Activated CD4-positive, CD25-positive, alpha-beta regulatory T cell treated with anti-CD3 and anti-CD28 coated beads, Interleukin-2, amount 50 U/mL, for 16 hours (primary cell): ENCODE data around the gene ENOX2.
"Not testable (repeated sequence)": the region's sequence is repeated elsewhere in the genome, so short reads cannot be mapped to it uniquely, and the experiment has no call there.

Experiments
- DNase-seq: peaks from one replicate; pipeline ENCODE4 v3.0.0-alpha.2; 2020; ENCODE audit warnings: low read depth, low spot score

The ENOX2 gene

DNA sequence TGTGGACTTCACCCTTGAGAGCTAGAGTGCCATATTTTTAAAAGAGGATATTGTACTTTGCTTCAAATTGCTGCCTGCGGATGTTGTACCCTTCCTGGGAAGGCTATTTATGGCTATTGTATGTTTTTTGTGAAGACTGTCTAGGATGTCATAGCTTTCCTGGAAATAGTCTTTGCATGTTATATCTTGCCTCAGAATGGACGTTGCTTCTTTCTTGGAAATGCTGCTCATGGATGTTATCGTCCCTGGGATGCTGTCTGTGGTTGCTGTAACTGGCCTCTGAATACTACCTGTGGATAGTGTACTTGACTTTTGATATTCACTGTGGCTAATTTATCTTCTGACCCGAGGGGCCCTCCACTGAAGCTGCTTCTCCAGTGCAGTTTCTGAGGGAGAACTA, 146.8 kb downstream of the ENOX2 start:
- no peak for DNase-seq

DNA sequence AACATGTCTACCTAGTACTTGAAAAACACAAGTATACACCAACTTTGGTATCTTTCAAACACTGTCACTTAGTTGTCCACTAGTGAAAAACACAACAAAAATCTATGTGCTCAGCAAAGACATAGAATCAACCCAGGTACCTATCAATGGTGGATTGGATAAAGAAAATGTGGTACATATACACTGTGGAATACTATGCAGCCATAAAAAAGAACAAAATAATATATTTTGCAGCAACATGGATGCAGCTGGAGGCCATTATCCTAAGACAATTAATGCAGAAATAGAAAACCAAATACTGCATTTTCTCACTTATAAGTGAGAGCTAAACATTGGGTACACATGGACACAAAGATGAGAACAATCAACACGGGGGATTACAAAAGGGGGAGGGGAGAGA, 148.7 kb downstream of the ENOX2 start:
- DNase-seq, result no peak

DNA sequence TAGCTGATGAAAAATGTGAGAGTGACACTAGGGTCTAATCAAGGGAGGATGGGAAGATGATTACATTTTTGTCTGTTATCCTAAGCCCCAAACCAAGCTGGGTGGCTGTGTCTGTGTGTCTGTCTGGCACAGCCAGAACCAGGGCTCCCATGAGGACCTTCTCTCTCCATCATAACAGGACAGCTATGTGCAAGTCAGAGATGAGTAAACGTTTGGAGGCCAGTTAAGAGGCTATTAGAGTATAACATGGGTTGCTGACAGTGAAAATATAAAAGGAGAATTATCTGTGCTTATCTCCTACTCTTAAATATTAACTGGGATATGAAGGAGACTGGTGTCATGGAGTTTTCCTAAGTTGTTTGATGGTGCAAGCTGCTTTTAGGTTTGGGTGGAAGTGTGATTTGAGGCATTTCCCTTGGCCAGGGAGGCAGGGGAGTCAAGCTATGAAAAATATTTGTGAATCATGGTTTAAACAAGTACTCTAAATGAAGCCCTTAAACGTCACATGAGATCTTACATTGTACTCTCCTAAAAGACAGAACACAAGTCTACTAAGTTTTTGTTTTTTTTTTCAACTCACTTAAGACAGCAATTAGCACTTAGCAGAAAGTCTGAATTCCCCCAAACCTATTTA, 156.2 kb downstream of the ENOX2 start:
- DNase-seq, result no peak

DNA sequence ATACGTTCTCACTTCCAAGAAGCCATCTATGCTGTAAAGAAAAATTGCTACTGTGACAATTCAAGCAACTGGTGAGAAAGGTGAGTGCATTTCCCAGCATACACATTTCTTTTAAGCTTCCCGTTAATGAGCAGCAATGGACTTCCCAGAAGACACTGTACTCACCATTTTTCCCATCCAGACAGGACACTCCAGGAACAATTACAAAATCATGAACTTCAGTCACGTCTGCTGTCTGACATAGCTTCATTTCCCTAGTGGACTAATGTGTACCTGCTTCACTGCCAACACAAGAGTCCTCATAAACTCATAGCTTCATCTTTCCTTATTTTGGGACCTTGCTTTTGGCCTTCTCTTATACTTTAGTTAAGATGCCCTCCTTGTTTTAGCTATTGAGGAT, 156.9 kb downstream of the ENOX2 start:
- no peak for DNase-seq

DNA sequence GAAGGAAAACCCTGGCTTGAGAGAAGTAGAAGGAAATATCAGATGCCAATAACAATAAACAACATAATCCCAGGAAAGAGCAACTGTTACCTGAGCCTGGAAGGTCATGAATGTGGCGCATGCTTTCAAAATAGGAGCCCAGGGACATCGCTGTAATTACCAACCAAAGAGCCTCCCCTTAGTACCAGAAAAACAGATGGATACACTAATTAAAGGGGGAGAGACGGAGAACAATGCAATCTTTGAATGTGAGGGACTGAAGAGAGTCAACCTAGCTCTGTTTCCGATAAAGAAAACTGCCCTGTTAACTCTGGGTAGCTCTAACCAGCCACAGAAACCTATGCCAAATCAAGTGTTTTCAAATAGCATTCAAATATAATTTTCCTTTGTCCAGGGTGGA, 161.4 kb downstream of the ENOX2 start:
- DNase-seq, result no peak

DNA sequence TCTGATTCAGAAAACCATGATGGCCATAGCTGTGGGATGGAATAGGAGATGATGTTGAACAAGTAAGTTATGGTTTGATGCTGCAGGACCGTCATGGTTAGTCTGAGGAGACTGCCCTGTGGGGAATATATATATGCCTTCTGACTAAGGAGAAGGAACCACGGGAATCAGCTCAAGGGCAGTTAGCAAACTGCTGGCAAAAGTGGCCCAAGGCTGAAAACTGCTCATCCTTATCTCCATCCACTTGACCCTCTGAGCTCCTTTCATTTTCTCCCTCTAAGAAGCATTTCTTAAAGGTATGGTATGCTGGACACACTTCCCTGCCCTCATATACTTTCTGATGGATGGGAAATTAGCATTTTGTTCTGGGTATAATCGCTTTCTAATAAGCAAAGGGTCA, 161.9 kb downstream of the ENOX2 start:
- no peak for DNase-seq

DNA sequence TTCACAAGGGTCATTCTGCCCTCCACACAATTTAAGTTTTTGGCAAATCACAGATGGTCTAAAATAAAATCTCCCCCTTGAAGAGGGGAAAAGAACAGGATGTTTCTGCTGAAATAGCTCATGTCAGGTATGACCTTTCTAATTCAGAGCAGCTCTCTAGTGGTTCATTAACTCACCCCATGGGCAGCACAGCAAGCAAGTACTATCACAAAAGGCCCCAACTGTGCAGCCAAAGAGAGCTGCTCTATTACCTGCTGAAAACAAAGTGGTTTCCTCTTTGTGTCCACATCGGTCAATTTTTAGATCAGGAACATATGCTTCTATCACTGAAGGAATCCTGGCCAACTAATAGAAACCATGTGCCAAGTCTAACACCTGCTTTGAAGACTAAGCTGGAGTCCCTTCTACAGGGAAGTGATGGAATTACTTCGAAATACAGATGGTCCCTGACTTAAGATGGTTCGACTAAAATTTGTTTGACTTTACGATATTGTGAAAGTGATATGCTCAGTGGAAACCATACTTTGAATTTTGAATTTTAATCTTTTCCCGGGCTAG, 164.3 kb downstream of the ENOX2 start:
- no peak for DNase-seq

DNA sequence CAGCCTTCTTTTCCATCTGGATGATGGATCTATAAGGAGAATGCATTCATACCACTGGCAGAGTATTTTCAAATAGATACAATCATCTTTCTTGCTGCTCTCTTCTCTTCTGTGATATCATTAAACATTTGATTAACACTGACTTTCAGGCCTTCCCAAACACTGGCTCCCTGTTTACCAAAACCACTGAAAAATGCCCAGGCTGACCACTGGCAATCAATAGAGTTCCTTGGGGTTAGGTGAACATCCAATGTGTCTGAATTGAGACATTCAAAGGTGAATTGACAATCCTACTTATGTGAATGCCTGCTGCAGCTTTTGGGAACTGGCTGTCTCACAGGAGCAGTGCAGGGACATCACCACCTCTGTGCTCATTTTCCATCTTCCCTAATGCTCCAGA, 168.3 kb downstream of the ENOX2 start:
- no peak for DNase-seq

DNA sequence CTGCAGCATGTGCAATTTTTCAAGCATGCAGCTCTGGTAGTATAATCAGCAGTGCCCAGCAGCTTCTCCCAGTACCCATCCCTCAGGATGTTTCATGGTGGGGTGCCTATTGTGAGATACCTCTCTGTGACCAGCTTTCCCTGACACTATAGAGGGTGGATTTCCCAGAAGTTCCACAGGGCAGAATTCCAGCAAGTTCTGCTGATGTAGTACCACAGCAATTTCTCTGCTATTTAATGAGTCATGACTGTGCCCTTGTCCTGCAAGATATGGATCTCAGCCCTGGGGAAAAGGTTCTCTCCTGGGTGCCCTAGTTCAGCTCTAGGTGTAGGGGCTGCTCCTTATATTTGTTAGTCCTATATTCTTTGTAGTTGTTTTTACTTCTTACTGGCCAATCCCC, 174.8 kb downstream of the ENOX2 start:
- no peak for DNase-seq

DNA sequence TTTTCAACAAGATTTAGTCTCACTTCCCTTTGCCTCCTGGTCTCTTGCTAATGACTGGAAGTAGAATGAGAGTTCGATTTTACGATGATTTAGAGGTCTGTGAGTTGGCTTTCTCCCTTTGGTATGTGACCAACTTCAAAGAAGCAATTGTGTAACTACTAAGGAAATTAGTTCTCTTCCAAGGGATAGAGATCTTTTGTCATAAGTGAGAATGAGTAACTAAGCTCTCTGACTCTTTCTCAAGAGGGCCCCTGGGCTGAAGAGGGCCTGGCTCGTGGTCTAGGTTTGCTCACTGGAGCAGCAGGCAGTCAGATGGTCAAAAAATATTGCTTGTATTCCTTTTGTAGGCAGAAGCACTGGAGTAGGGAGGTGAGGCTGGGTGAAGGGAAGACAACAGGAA, 176.3 kb downstream of the ENOX2 start:
- DNase-seq, result no peak

DNA sequence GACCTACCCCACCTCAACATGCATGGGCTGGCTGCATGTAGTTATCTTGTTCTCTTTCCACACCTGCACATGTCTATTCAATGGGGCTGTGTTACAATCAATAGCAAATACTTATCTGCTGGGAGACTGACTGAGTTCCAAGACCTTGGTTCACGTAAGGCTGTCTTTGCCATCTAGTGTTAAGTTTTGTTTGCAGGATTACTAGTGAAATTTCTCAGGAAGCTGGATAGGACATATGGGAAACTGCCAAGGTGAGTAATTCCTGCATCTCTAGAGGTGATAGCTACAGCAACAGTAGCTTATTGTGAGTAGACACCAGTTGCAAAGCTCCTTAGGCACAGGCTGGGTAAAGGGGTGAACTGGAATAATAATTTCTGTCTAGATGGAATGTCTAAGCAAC, 177.5 kb downstream of the ENOX2 start:
- DNase-seq, result no peak

DNA sequence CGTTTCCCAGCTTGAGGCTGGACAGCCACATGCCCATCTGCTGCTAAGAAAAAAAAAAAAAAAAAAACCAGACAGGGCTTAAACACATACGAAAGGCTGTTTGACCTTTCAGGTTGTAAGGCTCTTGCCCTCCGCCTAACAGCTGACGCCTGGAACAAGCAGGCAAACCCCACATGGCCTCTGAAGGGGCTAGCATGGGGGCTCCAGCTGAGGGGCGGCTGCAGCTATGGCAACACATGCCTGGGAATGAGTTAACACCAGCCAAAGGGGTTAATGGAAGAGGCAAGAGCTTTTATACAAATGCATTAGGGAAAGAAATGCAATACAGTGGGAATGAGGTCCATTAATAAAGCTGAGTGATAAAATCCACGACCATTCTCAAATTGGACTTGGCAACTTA, 183.6 kb downstream of the ENOX2 start:
- no peak for DNase-seq

DNA sequence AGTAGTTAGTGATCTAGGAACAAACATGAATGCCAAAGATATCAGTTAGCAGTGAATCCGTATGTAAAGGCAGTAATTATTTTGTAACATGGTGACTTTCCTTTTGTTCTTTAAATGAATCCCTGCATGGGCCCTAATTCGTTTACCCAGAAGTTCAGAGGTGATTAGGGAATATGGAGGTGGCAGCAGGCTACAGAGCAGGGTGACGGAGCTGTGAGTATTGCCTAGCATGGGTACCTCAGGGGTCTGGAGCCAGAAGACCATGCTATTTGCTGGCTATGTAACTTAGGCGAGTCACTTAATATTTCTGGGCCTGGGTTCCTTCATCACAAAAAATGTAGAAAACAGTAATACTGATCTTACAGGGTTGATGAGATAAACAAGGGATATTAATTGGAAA, 184.9 kb downstream of the ENOX2 start:
- no peak for DNase-seq

DNA sequence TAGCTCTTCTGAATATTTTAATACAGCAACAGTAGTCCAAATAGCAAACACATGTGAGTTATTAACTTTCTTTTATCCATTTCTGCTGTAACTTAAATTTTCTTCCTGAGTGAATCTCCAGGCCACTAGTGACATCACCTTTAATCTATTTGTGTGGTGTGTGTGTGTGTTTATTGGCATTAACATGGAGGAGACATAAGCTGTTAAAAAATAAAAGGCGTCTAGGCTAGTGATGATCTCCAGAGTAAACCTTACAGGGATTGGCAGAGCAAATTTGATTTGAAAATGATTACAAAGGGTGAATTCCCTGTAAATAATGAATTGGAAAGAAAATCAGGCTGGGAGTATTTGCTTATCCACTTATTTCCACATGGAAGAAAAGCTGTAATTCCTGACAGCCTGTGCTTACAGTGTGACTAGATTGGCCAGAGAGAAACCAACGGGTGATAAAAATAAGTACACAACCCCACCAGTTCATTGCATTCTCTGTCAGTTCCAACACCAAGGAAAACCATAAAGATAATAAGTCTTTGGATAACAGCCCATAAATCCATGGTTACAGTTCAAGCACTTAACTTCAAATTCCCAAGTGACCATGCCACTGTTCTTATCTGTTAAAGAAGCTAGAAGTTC, 186.1 kb downstream of the ENOX2 start:
- DNase-seq, result no peak

DNA sequence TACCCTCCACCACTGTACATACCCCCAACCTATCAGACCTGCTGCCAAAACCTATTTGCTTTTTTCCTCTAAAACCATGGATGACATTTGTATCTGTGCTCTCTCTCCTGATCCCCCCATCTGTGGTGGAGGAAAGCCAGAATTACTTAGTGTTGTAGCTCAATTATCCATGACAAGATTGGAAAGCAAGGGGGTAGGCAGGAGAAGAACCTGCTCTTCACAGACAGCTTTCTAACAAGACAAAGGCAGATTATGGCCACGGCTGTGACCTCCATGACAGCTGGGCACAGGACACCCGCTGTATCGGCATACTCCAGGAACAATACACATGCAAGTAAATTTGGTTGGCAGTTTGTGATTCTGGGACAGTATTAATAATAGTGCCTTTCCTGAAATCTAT, 186.7 kb downstream of the ENOX2 start:
- no peak for DNase-seq

DNA sequence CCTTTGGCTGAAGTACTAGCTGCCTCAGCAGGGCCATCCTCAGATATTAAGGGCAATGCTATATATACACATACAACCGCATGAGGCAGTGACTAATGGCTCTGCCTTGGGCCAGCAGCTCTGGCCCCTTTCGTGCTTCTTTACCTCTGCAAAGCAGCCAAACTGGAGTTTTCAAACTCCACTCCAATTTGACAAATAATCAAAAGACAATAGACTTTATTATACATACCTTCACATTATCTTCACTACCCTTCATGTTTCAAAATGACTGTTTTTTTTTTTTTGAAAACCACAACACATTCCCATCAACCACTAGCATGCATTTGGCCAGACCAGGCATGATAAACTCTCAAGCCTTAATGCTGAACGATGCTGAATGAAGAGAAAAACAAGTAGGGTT, 187.7 kb downstream of the ENOX2 start:
- no peak for DNase-seq

DNA sequence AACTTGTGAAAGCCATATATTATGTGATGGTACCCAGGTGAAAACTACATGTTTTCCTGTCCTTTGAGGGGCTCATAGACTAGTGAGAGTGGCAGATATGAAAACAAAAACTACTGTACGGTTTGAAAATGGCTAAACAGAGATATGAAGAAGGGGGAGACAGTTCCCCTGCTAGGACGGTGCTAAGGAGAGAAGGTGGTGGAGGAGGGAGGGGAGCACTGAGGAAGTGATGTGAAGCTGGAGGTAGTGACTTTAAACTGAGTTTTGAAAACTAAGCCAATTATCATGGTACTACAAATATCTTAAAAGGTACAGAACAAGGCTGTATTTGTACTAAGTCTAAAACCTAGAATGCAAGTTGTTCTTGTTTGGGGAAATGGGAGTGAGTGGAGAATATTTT, 188.3 kb downstream of the ENOX2 start:
- no peak for DNase-seq

DNA sequence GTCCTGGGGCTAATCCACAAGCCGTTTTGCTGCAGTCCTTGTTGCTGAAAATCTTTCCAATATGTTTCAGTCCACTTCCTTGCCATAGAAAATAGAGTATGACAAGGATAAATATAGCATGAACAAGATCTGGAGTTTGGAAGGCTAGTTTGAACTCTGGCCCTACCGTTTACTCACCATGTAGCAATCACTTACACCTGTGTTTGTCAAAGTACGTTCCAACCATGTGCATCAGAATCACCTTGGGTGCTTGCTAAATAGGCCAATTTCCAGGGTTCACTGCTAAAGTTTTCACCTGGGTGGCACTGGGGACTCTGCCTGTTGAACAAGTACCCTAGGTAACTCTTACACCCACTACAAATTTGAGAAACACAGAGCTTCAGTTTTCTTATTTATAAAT, 188.9 kb downstream of the ENOX2 start:
- DNase-seq, result no peak

DNA sequence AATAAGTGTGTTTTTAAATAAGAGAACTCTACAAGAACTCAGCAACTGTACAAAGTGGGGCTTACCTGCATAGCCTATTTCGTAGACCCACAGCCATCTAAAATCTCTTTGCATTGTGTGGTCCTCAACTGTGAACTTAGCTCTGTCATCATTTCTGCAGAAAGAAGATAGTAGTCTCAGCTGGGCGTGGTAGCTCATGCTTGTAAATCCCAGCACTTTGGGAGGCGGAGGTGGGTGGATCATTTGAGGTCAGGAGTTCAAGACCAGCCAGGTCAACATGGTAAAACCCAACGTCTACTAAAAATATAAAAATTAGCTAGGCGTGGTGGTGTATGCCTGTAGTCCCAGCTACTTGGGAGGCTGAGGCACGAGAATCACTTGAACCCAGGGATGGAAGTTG, 193.8 kb downstream of the ENOX2 start:
- not testable (repeated sequence) for DNase-seq

DNA sequence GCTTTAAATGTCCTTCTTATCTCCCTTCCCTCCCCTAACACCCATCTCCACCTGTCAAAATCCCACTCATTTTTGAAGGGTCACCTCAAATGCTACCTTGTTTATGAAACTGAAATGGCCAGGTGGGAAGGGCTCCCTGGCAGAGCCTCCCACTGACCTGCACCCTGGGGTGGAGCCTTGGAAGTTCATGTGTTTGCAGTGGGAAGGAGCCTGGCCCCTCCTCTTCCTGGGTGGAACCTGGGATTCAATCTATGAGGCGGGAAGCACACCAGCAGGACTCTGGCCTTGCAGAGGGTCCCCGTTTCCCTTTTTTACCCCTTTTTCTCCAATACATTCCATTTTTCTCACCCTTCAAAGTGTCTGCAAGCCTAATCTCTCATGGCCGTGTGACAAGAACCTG, 197.4 kb downstream of the ENOX2 start:
- DNase-seq, result no peak

DNA sequence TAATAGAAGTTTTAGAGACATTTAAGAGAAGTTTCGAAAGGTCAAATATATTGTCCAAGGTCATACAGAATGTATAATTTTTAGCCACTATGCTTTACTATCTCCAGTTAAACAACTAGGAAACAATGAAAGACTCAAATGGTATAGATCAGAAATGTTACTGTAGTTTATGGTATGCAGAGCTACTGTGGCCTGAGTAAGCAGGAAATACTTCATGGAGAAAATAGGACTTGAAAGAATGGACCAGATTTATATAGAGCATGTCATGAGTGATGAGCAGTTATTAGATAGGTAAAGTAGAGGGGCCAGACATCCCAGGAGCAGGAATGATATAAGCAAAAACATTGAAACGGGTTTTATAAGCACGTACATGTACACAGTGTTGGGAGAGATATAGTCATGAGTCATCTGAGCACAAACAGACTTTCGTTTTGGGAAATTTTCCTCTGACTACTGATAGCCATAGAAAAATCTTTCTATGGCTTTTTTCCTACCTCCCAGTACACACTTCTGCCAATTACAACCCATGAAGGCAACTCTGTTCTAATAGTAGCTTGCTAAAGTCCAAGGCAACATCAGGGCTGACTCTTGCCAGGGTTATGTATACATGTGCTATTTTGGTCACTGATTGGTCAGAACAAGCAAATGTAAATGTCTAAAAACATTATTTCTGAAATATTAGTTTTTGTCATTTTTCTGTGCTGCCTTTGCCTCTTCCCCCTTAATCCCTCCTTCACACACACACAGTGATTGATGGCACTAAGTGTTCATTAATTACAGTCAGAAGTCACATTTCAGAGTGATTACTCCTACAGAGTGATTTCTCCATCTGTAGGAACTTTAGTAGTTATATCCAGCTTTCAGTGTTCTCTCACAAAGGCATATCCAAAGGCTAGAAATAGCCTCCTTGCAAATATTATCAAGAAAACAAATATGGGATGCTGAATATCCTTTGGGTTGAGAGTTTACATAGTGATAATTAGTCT, 198.7 kb downstream of the ENOX2 start:
- DNase-seq, result no peak
